Endometrial microvascular endothelial cells (primary cell): ENCODE data around the gene MED25. TPM values are rescaled to one million over a fixed set of nuclear protein-coding genes. Genes with fewer than 3 reads are reported as not detected.

ENCODE experiments used
- in situ Hi-C: cut with HindIII; loops from 2 replicates; pipeline ENCODE4 v1.10.0; 2017; ENCODE audit warnings: low sequenced_read_pairs, low pct_unique_long_range_greater_than_20kb; ENCODE audit errors: inconsistent ontology term
- total RNA-seq: library from RNA; depleted of rRNA; stranded (reverse); fragments of >200 nt; gene quantifications from one replicate; pipeline ENCODE4 v1.2.3, GENCODE V29; 2015; ENCODE audit errors: inconsistent ontology term

The MED25 gene
- total RNA-seq, result 31.7 TPM

DNA sequence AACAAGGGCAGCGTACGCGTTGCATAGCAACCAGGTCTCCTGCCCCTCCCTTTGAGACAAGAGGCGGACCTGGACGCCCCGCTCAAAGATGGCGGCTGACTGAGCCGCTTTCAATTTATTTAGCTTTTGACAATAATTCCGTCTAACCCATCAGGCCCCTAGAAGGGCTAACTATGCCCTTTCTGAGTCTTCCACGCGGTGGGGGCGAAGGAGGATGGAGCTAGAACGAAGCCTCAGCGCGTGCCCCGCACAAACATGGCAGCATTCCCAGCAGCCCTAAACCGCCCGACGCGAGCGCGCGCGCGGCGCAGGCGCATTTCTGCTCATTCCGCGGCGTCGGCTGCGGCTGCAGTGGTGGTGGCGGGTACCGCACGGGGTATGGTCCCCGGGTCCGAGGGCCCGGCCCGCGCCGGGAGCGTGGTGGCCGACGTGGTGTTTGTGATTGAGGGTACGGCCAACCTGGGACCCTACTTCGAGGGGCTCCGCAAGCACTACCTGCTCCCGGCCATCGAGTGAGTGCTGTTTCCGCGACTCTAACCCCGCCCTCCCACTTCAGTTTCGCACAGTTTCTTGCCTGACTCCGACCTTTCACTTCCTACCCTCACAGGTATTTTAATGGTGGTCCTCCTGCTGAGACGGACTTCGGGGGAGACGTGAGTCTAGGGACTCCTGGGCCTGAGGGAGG, at the start of gene MED25:
TSS of gene MED25 (plus strand) at position 326 of the 685 bp plus-strand sequence. CDS start at position 379, 53 bp downstream.
- in situ Hi-C loops, result no loop called here

DNA sequence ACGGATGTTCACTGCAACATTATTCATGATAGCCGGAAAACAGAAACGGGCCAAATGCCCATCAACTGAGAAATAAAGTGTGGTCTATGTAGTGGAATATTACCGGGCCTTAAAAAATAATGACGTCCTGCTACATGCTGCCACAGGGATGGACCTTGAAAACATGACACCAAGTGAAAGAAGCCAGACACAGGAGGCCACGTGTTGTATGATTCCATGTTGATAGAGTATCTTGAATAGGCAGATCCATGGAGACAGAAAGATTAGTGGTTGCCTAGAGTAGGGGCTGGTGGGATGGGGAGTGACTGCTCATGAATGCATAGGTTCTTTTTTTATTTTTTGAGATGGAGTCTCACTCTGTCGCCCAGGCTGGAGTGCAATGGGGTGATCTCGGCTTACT, 47.6 kb upstream of the MED25 start:
- in situ Hi-C loops, result no loop called here

GRCh38 chr19:49771674-49772139, 46.4 kb upstream of the MED25 start:
- in situ Hi-C loops, result no loop called here

- in situ Hi-C loops, result no loop called here
Observed at GRCh38 chr19:49772850-49773432, 45.1 kb upstream of the MED25 start.

DNA sequence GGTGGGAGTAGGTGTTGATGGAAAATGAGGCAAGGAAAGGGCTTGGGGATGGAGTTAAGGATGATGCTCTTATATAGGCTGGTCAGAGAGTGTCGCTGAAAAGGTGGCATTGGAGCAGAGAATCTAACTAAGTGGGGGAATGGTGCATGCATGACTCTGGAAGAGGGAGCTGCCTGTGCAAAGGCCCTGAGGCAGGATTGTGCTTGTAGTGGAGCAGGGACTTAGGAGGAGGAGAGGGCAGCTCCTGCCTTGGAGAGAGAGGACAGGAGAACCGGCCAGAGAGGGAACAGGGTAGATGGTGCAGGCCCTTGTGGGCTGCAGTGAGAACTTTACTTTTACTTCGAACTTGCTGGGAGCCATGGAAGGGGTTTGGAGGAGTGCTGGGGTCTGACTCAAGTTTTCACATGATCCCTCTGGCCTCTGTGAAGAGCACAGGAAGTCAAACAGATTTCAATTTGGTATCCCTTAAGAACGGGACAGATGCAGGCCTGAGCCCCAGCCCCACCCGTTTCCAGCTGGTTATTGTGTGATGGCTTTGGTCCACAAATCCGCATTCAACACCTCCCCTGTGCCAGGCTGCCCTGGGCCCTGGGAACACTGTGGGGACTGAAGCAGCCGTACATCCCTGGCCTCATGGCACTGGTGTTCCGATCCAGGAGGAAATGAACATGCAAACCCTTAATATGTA, 44.3 kb upstream of the MED25 start:
- in situ Hi-C loops, result no loop called here

DNA sequence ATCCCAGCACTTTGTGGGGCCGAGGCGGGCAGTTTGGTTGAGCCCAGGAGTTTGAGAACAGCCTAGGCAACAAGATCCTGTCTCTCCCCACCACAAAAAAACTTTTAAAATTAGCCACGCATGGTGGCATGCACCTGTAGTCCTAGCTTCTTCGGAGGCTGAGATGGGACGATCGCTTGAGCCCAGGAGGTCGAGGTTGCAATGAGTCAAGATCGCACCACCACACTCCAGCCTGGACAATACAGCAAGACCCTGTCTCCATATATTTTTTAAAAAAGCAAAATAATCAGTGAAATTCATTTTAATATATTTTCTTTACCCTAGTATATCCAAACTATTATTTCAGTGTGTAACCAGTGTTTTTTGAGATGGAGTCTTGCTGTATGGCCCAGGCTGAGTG, 43.1 kb upstream of the MED25 start:
- in situ Hi-C loops, result no loop called here

DNA sequence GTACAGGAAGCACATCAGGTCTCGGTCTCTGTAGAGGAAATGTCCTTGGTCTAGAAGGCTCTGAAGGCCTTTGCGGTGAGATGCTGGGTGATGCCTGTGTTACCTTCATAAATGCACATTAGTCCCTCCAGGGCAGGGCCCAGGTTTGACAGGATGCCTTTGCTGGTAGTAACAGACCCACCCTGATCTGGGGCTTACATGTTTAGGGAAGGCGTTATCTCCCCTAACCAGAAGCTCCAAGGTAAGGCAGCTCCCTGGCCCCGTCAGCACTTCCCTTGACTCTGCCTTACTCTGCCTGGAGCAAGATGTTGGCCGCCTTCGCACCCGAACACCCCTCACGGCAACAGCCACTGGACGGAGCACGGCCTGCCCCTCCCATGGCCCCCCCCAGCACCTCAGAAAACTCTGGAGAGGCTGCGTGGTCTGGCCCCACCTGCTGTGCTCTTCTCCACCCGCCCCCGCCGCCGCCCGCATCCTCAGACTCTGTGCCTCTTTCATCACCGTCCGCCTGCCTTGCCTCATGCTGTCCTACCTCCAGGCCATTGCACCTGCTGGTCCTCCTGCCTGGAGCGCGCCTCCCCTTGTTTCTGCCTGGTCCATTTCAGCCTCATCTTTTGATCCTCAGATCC, 42.2 kb upstream of the MED25 start:
- in situ Hi-C loops, result no loop called here

- in situ Hi-C loops, result no loop called here
Observed at GRCh38 chr19:49776371-49776764, 41.7 kb upstream of the MED25 start.

- in situ Hi-C loops, result no loop called here
Observed at GRCh38 chr19:49779731-49780555, 38.1 kb upstream of the MED25 start.

- in situ Hi-C loops, result no loop called here
Observed at GRCh38 chr19:49780861-49781260, 37.2 kb upstream of the MED25 start.

- in situ Hi-C loops, result no loop called here
Observed at GRCh38 chr19:49781394-49781793, 36.7 kb upstream of the MED25 start.

- in situ Hi-C loops, result no loop called here
Observed at GRCh38 chr19:49782515-49782914, 35.6 kb upstream of the MED25 start.

- in situ Hi-C loops, result no loop called here
Observed at GRCh38 chr19:49786376-49786820, 31.7 kb upstream of the MED25 start.

GRCh38 chr19:49787746-49788145, 30.3 kb upstream of the MED25 start:
- in situ Hi-C loops, result no loop called here

DNA sequence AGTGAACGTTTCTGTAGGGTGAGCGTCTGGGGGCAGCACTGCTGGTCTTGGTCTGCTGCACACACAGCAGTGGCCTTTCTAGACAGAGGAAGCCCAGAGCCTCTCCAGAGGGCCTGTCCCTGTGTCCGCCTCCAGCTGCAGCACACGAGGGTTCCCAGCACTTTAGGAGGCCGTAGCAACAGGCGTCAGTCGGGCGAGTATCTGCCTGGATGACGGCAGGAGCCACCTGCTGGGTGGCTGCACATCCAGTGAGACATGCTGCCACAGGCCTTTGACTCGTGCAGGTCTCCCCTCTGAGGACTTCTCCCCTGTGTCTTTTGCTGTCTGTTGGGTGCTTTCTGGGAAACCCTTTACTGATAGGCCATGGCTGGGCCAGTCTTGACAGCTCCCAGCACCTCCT, 29.2 kb upstream of the MED25 start:
- in situ Hi-C loops, result no loop called here

DNA sequence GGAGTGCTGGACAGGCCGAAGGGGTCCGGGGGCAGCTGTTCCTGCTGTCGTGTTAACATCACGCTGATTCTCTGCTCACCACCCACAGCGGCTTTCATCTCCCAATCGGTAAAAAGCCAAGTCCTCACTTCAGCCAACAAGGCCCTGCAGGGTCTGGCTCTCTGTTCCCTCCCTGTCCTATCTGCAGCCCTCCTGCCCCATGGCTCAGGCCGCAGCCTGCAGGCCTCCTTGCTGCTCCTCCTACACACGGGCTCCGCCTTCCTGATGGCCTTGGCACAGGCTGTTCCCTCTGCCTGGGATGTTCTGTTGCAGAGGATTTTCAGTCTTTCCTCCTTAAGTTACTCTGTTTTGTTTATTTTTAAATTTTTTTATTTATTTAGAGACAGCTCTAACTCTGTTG, 27.2 kb upstream of the MED25 start:
- in situ Hi-C loops, result no loop called here

GRCh38 chr19:49791776-49792445, 26.2 kb upstream of the MED25 start:
- in situ Hi-C loops, result no loop called here

DNA sequence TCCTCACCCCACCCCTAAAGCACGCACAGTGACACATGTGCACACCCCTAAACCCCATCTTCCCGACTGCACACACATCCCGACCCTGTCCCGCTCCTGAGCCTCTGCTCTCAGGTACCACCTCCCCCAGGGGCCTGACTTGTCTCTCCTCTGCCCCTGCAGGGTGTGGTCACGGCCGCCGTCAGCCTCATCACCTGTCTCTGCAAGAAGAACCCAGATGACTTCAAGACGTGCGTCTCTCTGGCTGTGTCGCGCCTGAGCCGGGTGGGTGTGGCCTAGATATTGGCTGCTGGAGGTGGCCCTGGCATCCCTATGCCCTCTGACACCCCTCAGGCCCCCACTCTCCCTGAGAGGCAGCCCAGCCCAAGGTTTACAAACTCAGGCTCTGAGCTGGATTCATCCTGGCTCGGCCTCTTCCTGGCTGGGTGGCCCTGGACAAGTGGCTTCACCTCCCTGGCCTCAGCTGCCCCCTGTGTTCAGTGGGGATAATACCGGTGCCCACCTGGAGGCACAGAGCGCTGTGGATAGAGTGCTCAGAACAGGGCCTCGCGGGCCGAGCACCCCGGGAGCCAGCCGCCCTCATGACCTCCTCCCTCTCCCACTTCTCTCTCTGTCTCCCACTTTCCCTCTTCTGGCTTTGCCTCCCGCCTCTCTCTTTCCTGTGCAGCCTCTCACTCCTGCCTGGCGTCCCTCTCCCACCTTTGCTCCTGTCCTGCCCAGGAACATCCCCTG, 25.1 kb upstream of the MED25 start:
- in situ Hi-C loops, result no loop called here
